Heart left ventricle (tissue), 16 donors: ENCODE results near the gene PLPPR1. TPM values are rescaled to one million over a fixed set of nuclear protein-coding genes. Genes with fewer than 3 reads are reported as not detected.
"Not testable (repeated sequence)": the region's sequence is repeated elsewhere in the genome, so short reads cannot be mapped to it uniquely, and the experiment has no call there.

Experiments
- ATAC-seq, 4 donors: fragments of 200-7000 bp; cut with Tn5 transposase; one replicate each; pipeline ENCODE4 v1.9.1; 2020 to 2022; ENCODE audit warnings: moderate library complexity in 4 of 4, mild to moderate bottlenecking in 3 of 4, moderate number of reproducible peaks in 1 of 4
- DNase-seq, 5 donors: peaks; one replicate each; pipeline ENCODE4 v3.0.0-alpha.2; 2020
- H3K27ac ChIP-seq, 12 donors: fragments of 200-600 bp; sonication (generic) in 4 of 12; one replicate each; pipeline versions ENCODE4 v1.5.0 to v1.8.0; 2016 to 2022; ENCODE audit warnings: mild to moderate bottlenecking in 2 of 12
- H3K27me3 ChIP-seq, 9 donors: fragments of 200-600 bp; sonication (generic) in 2 of 9; one replicate each; pipeline versions ENCODE4 v1.5.1 to v1.8.0; 2016 to 2022; ENCODE audit warnings: mild to moderate bottlenecking in 3 of 9
- H3K36me3 ChIP-seq, 9 donors: fragments of 200-600 bp; sonication (generic) in 2 of 9; one replicate each; pipeline versions ENCODE4 v1.5.0 to v1.8.0; 2018 to 2022; ENCODE audit warnings: mild to moderate bottlenecking in 2 of 9
- H3K4me1 ChIP-seq, 12 donors: fragments of 200-600 bp; sonication (generic) in 4 of 12; one replicate each; pipeline versions ENCODE4 v1.5.0 to v1.8.0; 2016 to 2022; ENCODE audit warnings: mild to moderate bottlenecking in 3 of 12
- H3K4me3 ChIP-seq, 12 donors: fragments of 200-600 bp; sonication (generic) in 4 of 12; one replicate each; pipeline versions ENCODE4 v1.5.0 to v1.8.0; 2017 to 2022; ENCODE audit warnings: mild to moderate bottlenecking in 9 of 12, moderate library complexity in 4 of 12
- H3K9me3 ChIP-seq, 12 donors: fragments of 200-600 bp; sonication (generic) in 4 of 12; one replicate each; pipeline versions ENCODE4 v1.5.0 to v1.8.0; 2016 to 2022; ENCODE audit warnings: mild to moderate bottlenecking in 1 of 12
- CTCF ChIP-seq, 12 donors: fragments of 200-600 bp; sonication (generic) in 4 of 12; IDR thresholded peaks; one replicate each; pipeline versions ENCODE4 v1.5.0 to v1.8.0; 2018 to 2022; ENCODE audit warnings: antibody characterized with exemption in 12 of 12, mild to moderate bottlenecking in 5 of 12
- POLR2A ChIP-seq, 2 donors: fragments of 450-650 bp; IDR thresholded peaks; one replicate each; pipeline ENCODE4 v1.6.1; 2017; ENCODE audit warnings: antibody characterized with exemption in 2 of 2, mild to moderate bottlenecking in 2 of 2, moderate library complexity in 2 of 2
- WGBS, 4 donors: extraction: QIAGEN DNeasy Blood & Tissue Kit in 2 of 4; methylation state at CpG; one replicate each; pipeline versions ENCODE4 v1.1.5 to v1.1.7; 2013 to 2018; 5-methylcytosine and 5-hydroxymethylcytosine counted together
- intact Hi-C, 10 donors: fragments of 100-400 bp; cut with DNase I; formaldehyde crosslinking; loops; one replicate each; pipeline versions ENCODE4 v1.11.1 to v1.14.2; 2022
- polyA plus RNA-seq, 2 donors: library from polyadenylated mRNA; stranded (reverse); fragments of 200-250 nt; gene quantifications; one replicate each; pipeline ENCODE4 v1.2.3, GENCODE V29; 2013
- total RNA-seq, 9 donors: library from RNA; depleted of rRNA in 2 of 9; stranded (reverse); fragments of >200 nt in 2 of 9; fragmentation: NEBNext Ultra II Directional in 3 of 9; extraction: Animal tissue kit (Norgen Biotek cat#: 25700) in 3 of 9; gene quantifications; one replicate each; pipeline versions ENCODE4 v1.1.0 to v1.2.4, GENCODE V29; 2016 to 2023
- donor health status: ischemic (EF 13 %, LVEDD 7.1; RV severe dilation, severe dysfunction).
- donor health status: healthy with polysubstance abuse.
- donor health status: DM: no; HTN: yes; CAD: no.
- donor health status: DM: no; HTN: no; CAD: no.
- donor health status: ischemic (EF 25% LVEDD 6.9; RV normal size, moderate dysfunction).
- donor health status: ischemic (EF 25% LVEDD 5.7; RV mildly dilated, moderate dysfunction).
- donor health status: healthy.
- donor health status: DM: yes; HTN: yes; CAD: no.
- donor health status: ischemic (EF 35%, LVEDD 5.7; RV mildly dilated, moderate dysfunction).
- donor health status: nonischemic (EF 11% LVEDD 7.7; RV severe dilation, severe dysfunction).
- donor health status: DM: yes; HTN: yes; CAD: no.
- donor health status: PGD.
- donor health status: ischemic (EF 29% LVEDD 5.4; RV normal size, mild dysfunction).
- donor health status: nonischemic (EF 23%, LVEDD 6.1; RV moderate dilation, normal function).

Gene PLPPR1
- total and polyA plus RNA-seq, 11 donors, result 0.33 TPM; not detected in 10

- DNase-seq (no peak), ATAC-seq (no peak)
- WGBS, 4 donors, result 33 to 50% (median 40%) methylated on average over 1 of the region's 1 CpG
- H3K27me3 ChIP-seq, result peaks cover 0 to 3% (median 0%) of the 10 kb centered on the region in 9 donors
- no peak overlapping the region for H3K4me3 ChIP-seq
- H3K4me1 ChIP-seq, result no peaks in the 10 kb centered on the region
- intact Hi-C loops, result no loop called here
- no peak overlapping the region for H3K27ac ChIP-seq
- H3K9me3 ChIP-seq, result peaks cover 0 to 10% (median 0%) of the 10 kb centered on the region in 12 donors
- H3K36me3 ChIP-seq, result no peaks in the 10 kb centered on the region
- TF ChIP-seq CTCF (IDR thresholded peaks at IDR 0.05), result no peak
- TF ChIP-seq POLR2A (IDR thresholded peaks at IDR 0.05), result no peak
Observed at GRCh38 chr9:101326035-101326434, 297.5 kb downstream of the PLPPR1 start.

GRCh38 chr9:101326501-101326900, 298.0 kb downstream of the PLPPR1 start:
- no peak for ATAC-seq
- 83 to 91% (median 85%) methylated on average over 1 of the region's 1 CpG for WGBS, 4 donors
- no peak for TF ChIP-seq POLR2A (IDR thresholded peaks at IDR 0.05)
- TF ChIP-seq CTCF (IDR thresholded peaks at IDR 0.05), result no peak

GRCh38 chr9:101327422-101327909, 298.9 kb downstream of the PLPPR1 start:
- H3K27ac ChIP-seq, H3K36me3 ChIP-seq, H3K27me3 ChIP-seq, DNase-seq, H3K4me3 ChIP-seq, H3K4me1 ChIP-seq, ATAC-seq, intact Hi-C loops: not testable (repeated sequence)
- peaks cover 0 to 10% (median 0%) of the 10 kb centered on the region in 12 donors for H3K9me3 ChIP-seq
- WGBS, 4 donors, result 69 to 80% (median 77%) methylated on average over 3 of the region's 3 CpGs

More at GRCh38 chr9:101326501-101326900, 298.0 kb downstream of the PLPPR1 start:
- H3K36me3 ChIP-seq, result no peaks in the 10 kb centered on the region
- H3K4me1 ChIP-seq, result no peaks in the 10 kb centered on the region
- no peak overlapping the region for H3K27ac ChIP-seq
- H3K9me3 ChIP-seq, result peaks cover 0 to 10% (median 0%) of the 10 kb centered on the region in 12 donors
- H3K4me3 ChIP-seq, result no peak overlapping the region
- H3K27me3 ChIP-seq, result peaks cover 0 to 3% (median 0%) of the 10 kb centered on the region in 9 donors
- DNase-seq, result no peak
- intact Hi-C loops, result no loop called here

GRCh38 chr9:101332362-101332761, 303.8 kb downstream of the PLPPR1 start:
- Histone ChIP-seq H3K9me3 (peaks cover 0 to 10% (median 0%) of the 10 kb centered on the region in 12 donors), H3K4me3 (no peak overlapping the region), H3K36me3 (no peaks in the 10 kb centered on the region), H3K27me3 (no peaks in the 10 kb centered on the region), H3K4me1 (no peaks in the 10 kb centered on the region), H3K27ac (no peak overlapping the region)
- no peak for DNase-seq
- 91 to 100% (median 99%) methylated on average over 1 of the region's 1 CpG for WGBS, 4 donors
- intact Hi-C loops, result no loop called here
- no peak for TF ChIP-seq POLR2A (IDR thresholded peaks at IDR 0.05)
- no peak for TF ChIP-seq CTCF (IDR thresholded peaks at IDR 0.05)
- ATAC-seq, result no peak

- Histone ChIP-seq H3K4me3 (no peak overlapping the region), H3K4me1 (no peaks in the 10 kb centered on the region), H3K36me3 (no peaks in the 10 kb centered on the region), H3K9me3 (no peaks in the 10 kb centered on the region), H3K27ac (no peak overlapping the region), H3K27me3 (no peaks in the 10 kb centered on the region)
- intact Hi-C loops, result no loop called here
- DNase-seq (no peak), ATAC-seq (no peak)
- WGBS, 4 donors, result 85 to 90% (median 89%) methylated on average over 4 of the region's 4 CpGs
- TF ChIP-seq CTCF (IDR thresholded peaks at IDR 0.05) (no peak), POLR2A (IDR thresholded peaks at IDR 0.05) (no peak)
Observed at GRCh38 chr9:101333490-101333889, 305.0 kb downstream of the PLPPR1 start.
